Muscle of back (tissue), 11 donors: Measurements from ENCODE around the gene DPF3. TPM values are rescaled to one million over a fixed set of nuclear protein-coding genes. Genes with fewer than 3 reads are reported as not detected.
"Not testable (repeated sequence)": the region's sequence is repeated elsewhere in the genome, so short reads cannot be mapped to it uniquely, and the experiment has no call there.

Experiments used
- DNase-seq, 3 donors: peaks; one replicate each; pipeline versions ENCODE4 v3.0.0 to v3.0.0-alpha.2; 2013
- polyA plus RNA-seq, 10 donors: library from polyadenylated mRNA; unstranded; fragments of 120-200 nt; gene quantifications; one replicate each; pipeline ENCODE4 v1.2.1, GENCODE V29; 2013; ENCODE audit not compliant: insufficient read length in 10 of 10

Gene DPF3
- polyA plus RNA-seq, 10 donors = 1.2 to 8.8 (median 3.2) TPM

- no peak for DNase-seq
Observed at GRCh38 chr14:72774894-72775620, 118.8 kb downstream of the DPF3 start.

DNA sequence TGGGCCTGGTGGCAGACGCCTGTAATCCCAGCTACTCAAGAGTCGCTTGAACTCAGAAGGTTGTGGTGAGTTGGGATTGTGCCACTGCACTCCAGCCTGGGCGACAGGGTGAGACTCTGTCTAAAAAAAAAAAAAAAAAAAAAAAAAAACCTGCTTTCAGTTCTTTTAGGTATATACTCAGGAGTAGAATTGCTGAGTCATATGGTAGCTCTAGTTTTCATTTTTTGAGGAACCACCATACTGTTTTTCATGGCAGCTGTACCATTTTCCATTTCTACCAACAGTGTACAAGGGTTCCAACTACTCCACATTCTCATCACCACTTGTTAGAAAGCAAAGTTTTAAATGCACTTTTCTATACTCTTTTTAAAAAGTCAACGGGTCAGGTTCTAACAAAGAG, 119.8 kb downstream of the DPF3 start:
- DNase-seq = no peak

- DNase-seq = no peak
Observed at GRCh38 chr14:72771561-72771960, 122.3 kb downstream of the DPF3 start.

GRCh38 chr14:72766296-72766695, 127.6 kb downstream of the DPF3 start:
- DNase-seq = no peak

GRCh38 chr14:72763892-72764291, 130.0 kb downstream of the DPF3 start:
- no peak for DNase-seq

GRCh38 chr14:72759670-72760069, 134.2 kb downstream of the DPF3 start:
- no peak for DNase-seq

- DNase-seq = no peak
Observed at GRCh38 chr14:72758993-72759392, 134.9 kb downstream of the DPF3 start.

GRCh38 chr14:72758420-72758819, 135.5 kb downstream of the DPF3 start:
- no peak for DNase-seq

- DNase-seq = no peak
Observed at GRCh38 chr14:72756967-72757366, 136.9 kb downstream of the DPF3 start.

GRCh38 chr14:72755766-72756165, 138.1 kb downstream of the DPF3 start:
- DNase-seq = no peak

DNA sequence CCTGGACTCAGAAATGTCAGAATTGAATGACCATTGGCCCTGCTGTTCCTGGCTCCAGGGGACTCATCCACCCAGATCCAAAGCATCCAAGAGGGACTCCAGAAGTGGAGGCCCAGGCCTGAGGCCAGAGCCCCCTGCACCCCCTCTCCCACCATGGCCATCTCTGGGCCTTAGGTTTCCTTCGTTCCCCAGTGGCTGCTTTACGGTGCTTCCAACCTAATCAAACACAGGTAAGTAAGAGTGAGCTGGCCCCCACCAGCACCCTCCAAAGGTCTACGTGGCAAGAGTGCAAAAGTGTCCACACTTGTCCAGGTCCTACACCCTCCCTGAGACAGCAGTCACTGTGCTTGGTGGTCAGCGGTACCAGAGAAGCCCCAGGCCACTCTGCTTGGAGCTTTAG, 139.0 kb downstream of the DPF3 start:
- no peak for DNase-seq

- no peak for DNase-seq
Observed at GRCh38 chr14:72753879-72754400, 140.0 kb downstream of the DPF3 start.

DNA sequence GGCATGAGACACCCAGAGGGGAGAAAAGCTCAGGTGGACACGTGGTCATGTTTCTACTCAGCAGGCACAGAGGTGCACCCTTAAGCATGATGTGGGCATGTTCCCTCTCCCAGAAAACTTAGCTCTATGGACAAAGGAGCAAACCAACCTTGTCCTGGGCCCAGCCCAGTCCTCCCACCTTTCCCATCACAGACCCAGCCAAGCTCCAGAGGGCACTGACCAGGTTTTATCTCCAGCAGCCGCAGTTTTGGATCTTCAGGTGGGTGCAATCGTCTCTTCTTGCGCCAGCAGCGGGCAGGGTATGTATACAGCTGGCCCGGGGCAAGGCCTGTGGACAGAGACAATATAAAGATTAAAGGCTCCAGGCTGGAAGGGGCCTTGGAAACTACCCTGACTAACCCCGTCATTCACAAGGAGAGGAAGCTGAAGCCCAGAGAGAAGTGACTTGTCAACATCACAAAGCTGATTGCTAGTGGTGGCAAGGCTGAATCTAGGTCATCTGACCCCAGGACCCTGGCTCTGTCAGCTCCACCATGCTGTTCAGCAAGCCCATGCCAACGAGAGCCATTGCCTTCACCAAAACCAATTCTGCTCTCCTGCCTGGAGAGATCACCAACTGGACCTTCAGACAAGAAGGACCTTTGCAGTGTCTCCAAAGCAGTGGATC, 140.7 kb downstream of the DPF3 start:
- DNase-seq = no peak

DNA sequence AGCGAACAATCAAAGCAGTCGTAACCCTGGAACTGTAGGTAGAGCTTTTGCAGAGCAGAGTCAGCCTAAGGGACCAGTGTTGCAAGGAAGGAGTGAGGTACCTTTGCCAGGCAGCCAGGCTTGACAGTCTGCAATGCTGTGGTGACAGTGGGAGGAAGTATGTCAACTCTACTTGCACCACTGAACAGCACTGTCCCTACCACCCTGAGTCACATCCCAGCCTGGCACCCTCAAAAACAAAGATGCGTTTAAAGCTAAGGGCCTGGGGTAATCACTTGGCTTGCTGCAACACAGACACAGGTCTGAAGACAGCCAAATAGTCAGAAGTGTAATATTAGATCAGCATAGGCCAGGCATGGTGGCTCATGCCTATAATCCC, 141.9 kb downstream of the DPF3 start:
- DNase-seq = no peak

GRCh38 chr14:72751276-72752033, 142.4 kb downstream of the DPF3 start:
- DNase-seq = no peak

- not testable (repeated sequence) for DNase-seq
Observed at GRCh38 chr14:72748921-72749320, 145.0 kb downstream of the DPF3 start.

DNA sequence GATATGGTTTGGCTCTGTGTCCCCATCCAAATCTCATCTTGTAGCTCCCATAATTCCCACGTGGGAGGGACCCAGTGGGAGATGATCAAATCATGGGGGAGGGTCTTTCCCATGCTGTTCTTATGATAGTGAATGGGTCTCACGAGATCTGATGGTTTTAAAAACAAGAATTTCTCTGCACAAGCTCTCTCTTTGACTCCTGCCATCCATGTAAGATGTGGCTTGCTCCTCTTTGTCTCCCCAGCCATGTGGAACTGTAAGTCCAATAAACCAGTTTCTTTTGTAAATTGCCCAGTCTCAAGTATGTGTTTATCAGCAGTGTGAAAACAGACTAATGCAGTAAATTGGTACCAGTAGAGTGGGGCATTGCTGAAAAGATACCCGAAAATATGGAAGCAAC, 146.2 kb downstream of the DPF3 start:
- no peak for DNase-seq

DNA sequence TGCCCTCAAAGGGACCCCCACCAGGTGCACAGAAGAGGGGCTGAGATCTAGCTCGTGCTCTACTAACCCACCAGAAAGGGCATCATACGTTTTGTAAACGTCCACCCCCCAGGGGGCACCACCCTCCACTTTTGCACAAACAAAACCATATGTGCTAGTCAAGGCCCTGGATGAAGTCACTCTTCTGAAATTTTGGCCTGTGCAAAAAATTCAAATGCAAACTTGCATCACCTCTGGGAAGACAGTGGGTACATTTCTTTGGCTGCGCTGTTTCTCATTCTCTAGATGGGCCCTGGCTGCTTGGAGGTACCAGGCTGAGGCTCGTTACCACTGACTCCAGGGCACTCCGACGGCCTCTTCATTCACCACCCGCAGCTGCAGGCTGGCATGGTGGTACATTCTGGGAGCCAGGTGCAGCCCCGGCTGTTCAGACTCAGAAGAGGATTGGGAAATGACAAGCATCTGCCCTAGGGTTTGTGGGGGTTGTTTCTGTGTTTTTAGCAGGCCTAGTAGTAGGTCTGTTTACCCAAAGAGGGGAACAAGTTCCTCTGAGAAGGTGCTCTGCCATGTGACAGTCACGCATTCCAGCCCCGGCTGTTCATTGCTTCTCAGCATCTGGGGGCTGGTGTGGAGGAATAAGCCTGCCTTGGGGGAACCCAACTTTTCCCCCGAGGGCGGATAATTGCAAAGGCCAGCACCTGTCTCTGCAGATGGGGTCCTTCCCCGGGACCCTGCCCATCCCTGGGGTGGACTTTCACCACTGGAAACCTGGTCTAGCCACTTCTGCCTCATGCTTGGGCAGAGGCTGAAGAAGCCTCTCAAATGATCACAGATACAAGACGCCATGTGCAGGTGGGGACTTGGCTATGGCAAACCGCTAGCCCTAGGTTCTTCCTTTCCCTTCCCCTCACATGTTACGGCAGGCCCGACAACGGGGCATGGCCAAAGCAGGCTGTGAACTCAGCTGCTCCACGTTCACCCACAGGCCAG, 147.6 kb downstream of the DPF3 start:
- peak in 1 of 3 donors; percentile 60 for DNase-seq

DNA sequence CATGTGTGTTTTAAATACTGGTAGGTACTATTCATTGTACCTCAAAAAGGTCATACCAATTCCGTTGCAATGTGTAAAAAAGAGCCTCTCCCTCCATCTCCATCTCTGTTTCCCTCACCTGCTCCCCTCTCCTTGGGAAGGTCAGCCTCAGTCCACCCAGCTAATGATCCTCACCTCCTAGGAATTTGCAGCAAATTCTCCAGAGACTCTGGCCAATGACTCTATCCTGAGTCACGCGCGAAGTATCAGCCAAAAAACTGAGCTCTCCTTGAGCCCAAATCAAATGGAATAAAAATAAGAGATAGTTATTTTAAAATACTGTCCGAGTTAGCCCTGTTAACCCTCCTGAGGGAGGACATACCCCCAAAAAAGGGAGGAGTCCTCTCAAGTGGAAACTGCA, 148.4 kb downstream of the DPF3 start:
- DNase-seq = peak in 1 of 3 donors; percentile 75

GRCh38 chr14:72744416-72745120, 149.3 kb downstream of the DPF3 start:
- no peak for DNase-seq

GRCh38 chr14:72743626-72744025, 150.3 kb downstream of the DPF3 start:
- DNase-seq = no peak
